H1 (cell line): Measurements from ENCODE around the gene NME3. TPM values are rescaled to one million over a fixed set of nuclear protein-coding genes. Genes with fewer than 3 reads are reported as not detected.

Source experiments
- CTCF ChIA-PET: fragments of 300-600 bp; sonication (Branson Sonifier 250); formaldehyde crosslinking; loops from one replicate; lab custom pipeline; 2021; ENCODE audit not compliant: partially characterized antibody; lab: Charles Lee
- POLR2A ChIA-PET: fragments of 300-600 bp; sonication (Branson Sonifier 250); formaldehyde crosslinking; loops from one replicate; lab custom pipeline; 2021; ENCODE audit warnings: inconsistent platforms; ENCODE audit not compliant: partially characterized antibody; lab: Charles Lee
- DNase-seq, 2 experiments: peaks; one replicate each; pipeline versions ENCODE4 v3.0.0 to v3.0.0-alpha.2; 2010 to 2022; ENCODE audit warnings: low spot score in 2 of 2, low read depth in 1 of 2, mixed read lengths in 1 of 2
- FAIRE-seq: peaks from 2 replicates; lab custom pipeline; 2011; peaks lifted over from hg19 to GRCh38; lab: Jason Lieb, UNC
- H2AFZ ChIP-seq: 2 replicates; pipeline ENCODE4 v1.8.1; 2012; ENCODE audit warnings: low read length, inconsistent platforms
- H2AK5ac ChIP-seq: 2 replicates; pipeline ENCODE4 v1.6.1; 2013; ENCODE audit warnings: low read depth, low read length
- H2BK120ac ChIP-seq: replicated peaks from 2 replicates; pipeline ENCODE3; 2013; ENCODE audit warnings: low read depth, low read length, inconsistent platforms
- H2BK12ac ChIP-seq: 2 replicates; pipeline ENCODE4 v1.6.1; 2013; ENCODE audit warnings: low read depth, low read length
- H2BK15ac ChIP-seq: 2 replicates; pipeline ENCODE4 v1.6.1; 2013; ENCODE audit warnings: low read length
- H2BK20ac ChIP-seq: 2 replicates; pipeline ENCODE4 v1.6.1; 2013; ENCODE audit warnings: low read length
- H2BK5ac ChIP-seq: 2 replicates; pipeline ENCODE4 v1.6.1; 2013; ENCODE audit warnings: low read depth, low read length
- H3K14ac ChIP-seq: 2 replicates; pipeline ENCODE4 v1.6.1; 2013; ENCODE audit warnings: inconsistent platforms; ENCODE audit not compliant: insufficient read length
- H3K18ac ChIP-seq: 2 replicates; pipeline ENCODE4 v1.6.1; 2013; ENCODE audit warnings: low read length; ENCODE audit errors: extremely low read depth
- H3K23ac ChIP-seq: 2 replicates; pipeline ENCODE4 v1.6.1; 2013; ENCODE audit warnings: inconsistent platforms; ENCODE audit not compliant: insufficient read length
- H3K23me2 ChIP-seq: 2 replicates; pipeline ENCODE4 v1.6.1; 2013; ENCODE audit warnings: low read depth, low read length
- H3K27ac ChIP-seq: 2 replicates; pipeline ENCODE4 v1.6.1; 2011; ENCODE audit warnings: low read depth, low read length, inconsistent platforms
- H3K27me3 ChIP-seq, 4 experiments: replicated peaks in 1 of 4; 1 replicate in 1 of 4; 2 replicates in 3 of 4; pipeline versions ENCODE4 v1.6.1 to v1.8.1; 2011 to 2013; ENCODE audit warnings: low read length in 3 of 4, mild to moderate bottlenecking in 3 of 4, inconsistent platforms in 2 of 4, mixed read lengths in 2 of 4, moderate library complexity in 1 of 4; ENCODE audit not compliant: control insufficient read depth in 3 of 4, insufficient read depth in 3 of 4; ENCODE audit errors: extremely low read depth in 1 of 4
- H3K36me3 ChIP-seq, 4 experiments: 2 replicates each; pipeline versions ENCODE4 v1.6.1 to v1.8.1; 2011 to 2013; ENCODE audit warnings: mild to moderate bottlenecking in 4 of 4, low read length in 3 of 4, moderate library complexity in 2 of 4, control low read depth in 1 of 4, inconsistent platforms in 1 of 4; ENCODE audit not compliant: insufficient read depth in 4 of 4, control insufficient read depth in 2 of 4
- H3K4ac ChIP-seq: replicated peaks from 2 replicates; pipeline ENCODE3; 2013; ENCODE audit warnings: low read length, low read depth, mixed read lengths, inconsistent platforms; ENCODE audit not compliant: insufficient read length
- H3K4me1 ChIP-seq, 4 experiments: replicated peaks in 1 of 4; 1 replicate in 1 of 4; 2 replicates in 3 of 4; pipeline versions ENCODE4 v1.6.1 to v1.8.1; 2011 to 2013; ENCODE audit warnings: low read length in 3 of 4, inconsistent platforms in 2 of 4, mixed read lengths in 1 of 4; ENCODE audit not compliant: insufficient read depth in 4 of 4, control insufficient read depth in 3 of 4
- H3K4me2 ChIP-seq, 2 experiments: 2 replicates each; pipeline versions ENCODE4 v1.6.1 to v1.8.1; 2011 to 2013; ENCODE audit warnings: low read depth in 2 of 2, low read length in 2 of 2, control low read depth in 1 of 2, inconsistent platforms in 1 of 2, mild to moderate bottlenecking in 1 of 2; ENCODE audit not compliant: insufficient read depth in 1 of 2
- H3K4me3 ChIP-seq, 4 experiments: fragments of 200-600, 300-600 bp in 1 of 4; sonication (generic), shearing (Covaris generic), sonication (Bioruptor Twin) in 1 of 4; 2 replicates each; pipeline versions ENCODE4 v1.5.1 to v1.8.1; 2011 to 2016; ENCODE audit warnings: low read length in 4 of 4, low read depth in 3 of 4, control low read depth in 2 of 4, inconsistent platforms in 2 of 4, mild to moderate bottlenecking in 2 of 4, mixed read lengths in 1 of 4, moderate library complexity in 1 of 4; ENCODE audit not compliant: insufficient read depth in 2 of 4; ENCODE audit errors: extremely low read depth in 1 of 4
- H3K56ac ChIP-seq: replicated peaks from 2 replicates; pipeline ENCODE3; 2013; ENCODE audit warnings: low read depth, mild to moderate bottlenecking, mixed read lengths, low read length, inconsistent platforms; ENCODE audit not compliant: insufficient read length
- H3K79me1 ChIP-seq: 2 replicates; pipeline ENCODE4 v1.6.1; 2013; ENCODE audit warnings: low read depth, low read length, control low read depth
- H3K79me2 ChIP-seq, 2 experiments: 2 replicates each; pipeline versions ENCODE4 v1.6.1 to v1.8.1; 2012 to 2013; ENCODE audit warnings: low read length in 2 of 2, mild to moderate bottlenecking in 2 of 2, inconsistent platforms in 1 of 2; ENCODE audit not compliant: insufficient read depth in 2 of 2, control insufficient read depth in 1 of 2
- H3K9ac ChIP-seq, 4 experiments: replicated peaks in 1 of 4; 1 replicate in 1 of 4; 2 replicates in 3 of 4; pipeline versions ENCODE4 v1.6.1 to v1.8.1; 2011 to 2013; ENCODE audit warnings: low read depth in 3 of 4, low read length in 3 of 4, control low read depth in 2 of 4, mild to moderate bottlenecking in 2 of 4, moderate library complexity in 2 of 4, inconsistent platforms in 1 of 4; ENCODE audit errors: extremely low read depth in 1 of 4
- H3K9me3 ChIP-seq, 2 experiments: 2 replicates each; pipeline versions ENCODE4 v1.6.1 to v1.8.1; 2012 to 2013; ENCODE audit warnings: mild to moderate bottlenecking in 2 of 2, moderate library complexity in 2 of 2, control low read depth in 1 of 2, inconsistent platforms in 1 of 2, low read depth in 1 of 2, low read length in 1 of 2, mixed read lengths in 1 of 2; ENCODE audit not compliant: insufficient read depth in 2 of 2
- H4K20me1 ChIP-seq, 2 experiments: replicated peaks in 1 of 2; 2 replicates each; pipeline versions ENCODE3 to v1.8.1; 2011 to 2013; ENCODE audit warnings: inconsistent platforms in 2 of 2, low read length in 2 of 2, mild to moderate bottlenecking in 1 of 2; ENCODE audit not compliant: insufficient read depth in 2 of 2, control insufficient read depth in 1 of 2
- H4K5ac ChIP-seq: 2 replicates; pipeline ENCODE4 v1.6.1; 2013; ENCODE audit warnings: low read length, low read depth, mixed read lengths, inconsistent platforms; ENCODE audit not compliant: insufficient read length
- H4K8ac ChIP-seq: 2 replicates; pipeline ENCODE4 v1.8.0; 2013; ENCODE audit warnings: mild to moderate bottlenecking, moderate library complexity, low read length, inconsistent platforms; ENCODE audit not compliant: insufficient read depth; ENCODE audit errors: extremely low read depth
- H4K91ac ChIP-seq: replicated peaks from 2 replicates; pipeline ENCODE3; 2013; ENCODE audit warnings: low read length, mixed read lengths, inconsistent platforms; ENCODE audit not compliant: insufficient read length
- CBX5 ChIP-seq: fragments of 300-800, 300-1000 bp; sonication (generic); IDR thresholded peaks from 2 replicates; pipeline ENCODE4 v1.7.1; 2016; ENCODE audit warnings: antibody characterized with exemption, low read length, low read depth
- CHD1 ChIP-seq: IDR thresholded peaks from 2 replicates; pipeline ENCODE4 v1.6.1; 2012; ENCODE audit warnings: low read depth, low read length, improper control_type of control experiment
- HDAC6 ChIP-seq: IDR thresholded peaks from one replicate; pipeline ENCODE4 v1.7.1; 2012; ENCODE audit warnings: low read depth, mild to moderate bottlenecking, inconsistent platforms, low read length, moderate library complexity
- POLR2AphosphoS5 ChIP-seq: IDR thresholded peaks from 2 replicates; pipeline ENCODE4 v1.6.1; 2011; ENCODE audit warnings: low read depth, low read length
- RAD21 ChIP-seq, 2 experiments: IDR thresholded peaks in 1 of 2; conservative IDR thresholded peaks in 1 of 2; 2 replicates each; pipeline ENCODE4 v1.6.1; 2011; ENCODE audit warnings: low read depth in 2 of 2, low read length in 2 of 2, improper control_type of control experiment in 1 of 2, inconsistent platforms in 1 of 2, mild to moderate bottlenecking in 1 of 2, moderate library complexity in 1 of 2
- RBBP5 ChIP-seq: IDR thresholded peaks from 2 replicates; pipeline ENCODE4 v1.7.1; 2012; ENCODE audit warnings: low read depth, mild to moderate bottlenecking, inconsistent platforms, low read length, moderate library complexity, borderline replicate concordance
- SAP30 ChIP-seq: fragments of 300-600 bp; sonication (generic); IDR thresholded peaks from 2 replicates; pipeline ENCODE4 v1.7.1; 2012; ENCODE audit warnings: low read length, moderate library complexity, mild to moderate bottlenecking, inconsistent platforms; ENCODE audit not compliant: insufficient read depth, insufficient replicate concordance
- SIN3A ChIP-seq, 2 experiments: IDR thresholded peaks in 1 of 2; conservative IDR thresholded peaks in 1 of 2; 2 replicates each; pipeline ENCODE4 v1.6.1; 2011 to 2012; ENCODE audit warnings: low read length in 2 of 2, improper control_type of control experiment in 1 of 2, low read depth in 1 of 2, mild to moderate bottlenecking in 1 of 2
- TAF1 ChIP-seq: IDR thresholded peaks from 2 replicates; pipeline ENCODE4 v1.6.1; 2011; ENCODE audit warnings: mild to moderate bottlenecking, low read depth, low read length
- TCF12 ChIP-seq: IDR thresholded peaks from 2 replicates; pipeline ENCODE4 v1.6.1; 2011; ENCODE audit warnings: low read depth, mild to moderate bottlenecking, low read length
- WGBS, 2 experiments: shearing (Covaris generic) in 1 of 2; methylation state at CpG; one replicate each; pipeline versions ENCODE4 v1.1.6 to v1.1.7; 2013 to 2015; ENCODE audit warnings: low lambda C conversion rate in 2 of 2, mixed read lengths in 2 of 2, inconsistent platforms in 1 of 2, low coverage in 1 of 2, missing lambda C conversion rate in 1 of 2; ENCODE audit not compliant: insufficient replicate concordance in 2 of 2, insufficient coverage in 1 of 2, insufficient read length in 1 of 2; ENCODE audit errors: extremely low coverage in 1 of 2, missing lambda C conversion rate in 1 of 2; 5-methylcytosine and 5-hydroxymethylcytosine counted together
- polyA plus RNA-seq, 7 experiments: library from polyadenylated mRNA; depleted of rRNA in 3 of 7; stranded (reverse) in 5 of 7; unstranded in 2 of 7; fragments of >200 nt in 5 of 7; fragments of 200-250 nt in 2 of 7; gene quantifications; 1 replicate in 5 of 7; 2 replicates in 1 of 7; 4 replicates in 1 of 7; pipeline versions ENCODE4 v1.2.1 to v1.2.3, GENCODE V29; 2011 to 2013; ENCODE audit warnings: missing spikeins in 2 of 7, mixed read lengths in 2 of 7
- total RNA-seq: library from RNA; stranded (reverse); fragmentation: NEBNext Ultra II Directional; extraction: Animal tissue kit (Norgen Biotek cat#: 25700); gene quantifications from 2 replicates; pipeline ENCODE4 v1.2.1, GENCODE V29; 2021
- TF ChIP-seq, protein P1 (sequence below): IDR thresholded peaks from 2 replicates; pipeline ENCODE4 v1.6.1; 2012; ENCODE audit warnings: inconsistent platforms

Gene NME3
- total and polyA plus RNA-seq, 2 of the 8 experiments (the other 6 are each of a cell fraction or from before 2014, with no cell fraction given) = 72.5 to 163 TPM

DNA sequence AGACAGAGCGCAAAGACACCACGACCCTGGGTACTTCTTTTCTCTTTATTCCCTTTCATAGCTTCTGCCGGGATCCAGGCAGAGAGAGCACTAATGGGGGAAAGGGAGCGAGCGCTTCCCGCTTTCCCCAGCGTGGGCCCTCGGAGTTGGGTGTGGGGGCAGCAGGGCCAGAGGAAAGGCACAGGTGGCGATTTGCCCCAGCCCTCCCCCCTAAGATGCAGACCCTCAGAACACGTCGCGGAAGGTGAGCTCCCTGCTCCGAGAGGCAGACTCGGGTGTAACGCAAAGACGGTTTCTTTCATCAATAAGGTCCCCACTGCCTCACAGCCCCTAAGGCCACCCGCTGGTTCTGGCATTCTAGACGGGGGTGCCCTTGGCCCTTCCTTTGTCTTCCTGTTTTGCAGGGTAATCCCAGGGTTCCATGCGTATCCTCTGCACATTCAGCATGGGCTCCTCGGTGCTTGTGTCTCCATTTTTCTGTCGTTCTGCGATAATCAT, 570 bp upstream of the NME3 start:
- Histone ChIP-seq H4K8ac (peak overlapping the region; percentile 94; the same call in 1 of the 2 replicates), H3K9ac (peak overlapping the region; percentile 69 to 94 (median 89)), H2BK20ac (no peak overlapping the region), H4K5ac (peak overlapping the region; percentile 81), H4K91ac (peak overlapping the region; percentile 45), H3K23ac (no peak overlapping the region), H3K79me1 (peaks cover 4% of the 10 kb centered on the region), H2AK5ac (no peak overlapping the region), H3K4me1 (peaks cover 0 to 12% (median 10%) of the 10 kb centered on the region in 4 experiments; a peak in 5 of 7 replicates), H3K18ac (peak overlapping the region; percentile 78), H4K20me1 (peaks cover 0 to 21% of the 10 kb centered on the region in 2 experiments), H3K4me3 (peak overlapping the region; percentile 82 to 91 (median 82)), H2BK15ac (peak overlapping the region; percentile 72; the same call in 1 of the 2 replicates), H3K4ac (peak overlapping the region; percentile 90), H2BK120ac (no peak overlapping the region), H2BK12ac (0 out of 2 replicates have a peak overlapping the region, but pooled peaks have one; percentile 4), H2AFZ (no peak overlapping the region), H3K27me3 (no peaks in the 10 kb centered on the region), H3K56ac (peak overlapping the region; percentile 73), H3K9me3 (no peaks in the 10 kb centered on the region), H3K27ac (peak overlapping the region; percentile 62), H3K79me2 (peaks cover 0 to 15% of the 10 kb centered on the region in 2 experiments; a peak in 1 of 4 replicates), H3K14ac (no peak overlapping the region), H3K4me2 (peak overlapping the region; percentile 71 to 92), H2BK5ac (peak overlapping the region; percentile 88), H3K36me3 (peaks cover 3 to 31% (median 9%) of the 10 kb centered on the region in 4 experiments; a peak in 5 of 8 replicates), H3K23me2 (peaks cover 17% of the 10 kb centered on the region)
- CTCF ChIA-PET = interaction anchor here (1.2 to 2.2 kb wide), 2 partner anchors 10 to 66 kb away, joined by 3 to 8 read pairs; partner anchors contain the start of genes MAPK8IP3, NUBP2 and SPSB3
- POLR2A ChIA-PET = interaction anchor here (0.8 to 13.5 kb wide), 19 partner anchors 8 to 383 kb away, joined by 3 to 246 read pairs (median 6); partner anchors contain the start of genes FAHD1, HAGH, IGFALS and JPT2
- DNase-seq (no peak), FAIRE-seq (no peak)
- WGBS, 2 experiments = 9% methylated on average over 19 of the region's 22 CpGs; no CpG with 5 or more reads in 1 of the 2 experiments
- no peak for TF ChIP-seq HDAC6
- TF ChIP-seq, protein P1, sequence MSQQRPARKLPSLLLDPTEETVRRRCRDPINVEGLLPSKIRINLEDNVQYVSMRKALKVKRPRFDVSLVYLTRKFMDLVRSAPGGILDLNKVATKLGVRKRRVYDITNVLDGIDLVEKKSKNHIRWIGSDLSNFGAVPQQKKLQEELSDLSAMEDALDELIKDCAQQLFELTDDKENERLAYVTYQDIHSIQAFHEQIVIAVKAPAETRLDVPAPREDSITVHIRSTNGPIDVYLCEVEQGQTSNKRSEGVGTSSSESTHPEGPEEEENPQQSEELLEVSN = no peak
- TF ChIP-seq CBX5 = no peak
- TF ChIP-seq RAD21 (IDR thresholded peaks at IDR 0.05 in 1 of 2, conservative IDR thresholded peaks at IDR 0.05 in 1 of 2; ENCODE audit: low read depth in 2 of 2, low read length in 2 of 2) = no peak
- peak; percentile 31 for TF ChIP-seq SAP30
- TF ChIP-seq TCF12 = no peak
- TF ChIP-seq CHD1 = no peak
- 0 out of 2 replicates have a peak, but pooled peaks have one; percentile 31 for TF ChIP-seq RBBP5
- TF ChIP-seq TAF1 = peak; percentile 49; the same call in 1 of the 2 replicates
- peak in 1 of 2 experiments; percentile 65; a peak in 1 of 4 replicates for TF ChIP-seq SIN3A (conservative IDR thresholded peaks at IDR 0.05 in 1 of 2, IDR thresholded peaks at IDR 0.05 in 1 of 2; ENCODE audit: low read depth in 1 of 2, low read length in 2 of 2)
- peak; percentile 60; the same call in 1 of the 2 replicates for TF ChIP-seq POLR2AphosphoS5
